NCI-H526 (cell line): Measurements from ENCODE around the gene COPG2.
"Not testable (repeated sequence)": the region's sequence is repeated elsewhere in the genome, so short reads cannot be mapped to it uniquely, and the experiment has no call there.

Source experiments
- DNase-seq, 2 experiments: peaks; one replicate each; lab custom pipeline; 2025; lab: John Stamatoyannopoulos, UW

The COPG2 gene

DNA sequence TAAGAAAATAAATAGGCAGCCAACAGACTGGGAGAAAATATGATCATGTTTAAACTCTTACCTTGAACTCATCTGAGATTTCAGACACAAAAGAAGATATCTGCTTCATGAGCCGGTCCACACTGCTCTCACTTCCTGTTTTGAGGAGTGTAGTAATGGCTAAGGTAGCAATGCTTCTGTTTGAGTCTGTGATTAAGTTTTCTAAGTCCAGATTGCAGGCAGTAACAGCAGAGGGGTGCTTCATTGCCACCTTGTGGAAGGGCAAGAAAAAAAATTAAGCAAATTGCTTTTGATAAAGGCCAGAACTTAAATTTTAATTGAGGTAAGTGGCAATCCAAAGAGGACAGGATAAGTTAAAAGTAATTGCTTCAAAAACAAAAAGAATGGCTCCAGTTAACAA lies 107.6 kb downstream of the COPG2 start:
- DNase-seq: no peak

- DNase-seq: no peak
Observed at GRCh38 chr7:130559184-130559583, 109.4 kb downstream of the COPG2 start.

DNA sequence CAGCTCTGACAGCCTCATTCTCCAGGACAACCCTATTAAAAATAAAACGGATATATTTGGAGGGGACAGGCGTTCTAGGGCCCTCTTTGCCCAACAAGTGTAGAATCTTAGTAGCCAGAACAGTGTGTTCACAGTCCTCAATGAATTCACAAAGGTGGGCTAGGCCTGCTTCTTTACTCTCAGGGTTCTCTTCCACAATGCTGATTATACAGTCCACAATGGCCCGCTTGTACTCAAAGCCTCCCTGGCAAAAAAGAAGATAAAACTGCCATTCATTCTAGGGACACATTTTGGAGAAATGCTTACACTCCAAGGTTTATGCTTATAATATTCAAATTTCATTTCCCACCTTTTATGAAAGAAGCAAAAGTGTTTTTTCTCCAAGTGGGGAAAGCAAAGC lies 114.1 kb downstream of the COPG2 start:
- no peak for DNase-seq

DNA sequence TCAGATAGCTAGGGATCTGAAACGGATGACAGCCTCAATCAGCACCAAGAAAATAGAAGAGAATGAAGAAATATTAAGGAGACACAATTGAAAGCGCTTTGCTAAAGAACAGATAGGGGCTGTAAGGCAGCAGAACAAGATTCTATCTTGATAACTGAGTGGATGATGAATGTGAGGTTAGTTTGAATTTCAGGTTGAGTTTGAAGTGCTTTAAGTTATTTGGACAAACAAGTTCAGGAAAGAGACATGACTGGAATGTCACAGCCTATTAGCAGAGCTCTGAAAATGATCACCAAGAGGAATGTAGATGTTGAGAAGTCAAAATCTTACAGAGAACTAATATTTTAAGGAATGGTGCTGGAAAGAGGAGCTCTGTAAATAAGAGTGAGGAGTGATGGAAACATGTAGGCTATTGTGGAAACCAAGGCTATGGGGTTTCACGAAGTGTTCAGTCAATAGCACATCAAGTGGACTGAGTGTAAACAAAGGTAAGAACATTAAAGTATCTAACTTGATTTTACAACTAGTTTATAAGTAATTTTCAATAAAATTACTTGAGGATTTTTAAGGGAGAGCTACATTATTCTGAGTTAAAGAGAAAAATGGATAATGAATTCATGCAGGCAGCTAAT lies 115.0 kb downstream of the COPG2 start:
- DNase-seq: no peak

GRCh38 chr7:130544356-130544755 lies 124.2 kb downstream of the COPG2 start:
- DNase-seq: no peak

DNA sequence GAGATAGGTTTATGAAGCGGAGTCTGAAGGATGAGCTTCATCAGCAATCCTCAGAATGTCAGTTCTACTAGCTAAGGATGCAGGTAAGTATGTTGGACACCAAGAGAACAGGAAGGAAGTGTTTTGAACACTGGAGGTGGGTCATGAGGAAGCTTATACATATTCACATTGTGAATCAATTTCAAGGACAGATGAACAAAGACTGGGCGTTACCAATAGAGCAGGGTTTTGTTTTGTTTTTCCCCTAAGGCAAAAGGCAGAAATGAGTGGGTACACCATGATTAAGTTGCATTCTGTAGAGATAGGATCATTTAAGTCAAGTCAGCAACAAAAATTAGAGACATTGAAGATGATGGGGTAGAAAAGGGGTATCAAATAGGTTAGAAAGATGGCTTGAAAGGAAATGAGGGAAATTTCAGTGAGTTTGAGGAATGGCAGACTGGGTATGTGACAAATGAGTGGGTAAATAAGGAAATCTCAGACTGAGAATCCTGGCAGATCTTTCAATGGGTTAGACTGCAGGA lies 125.0 kb downstream of the COPG2 start:
- no peak for DNase-seq

DNA sequence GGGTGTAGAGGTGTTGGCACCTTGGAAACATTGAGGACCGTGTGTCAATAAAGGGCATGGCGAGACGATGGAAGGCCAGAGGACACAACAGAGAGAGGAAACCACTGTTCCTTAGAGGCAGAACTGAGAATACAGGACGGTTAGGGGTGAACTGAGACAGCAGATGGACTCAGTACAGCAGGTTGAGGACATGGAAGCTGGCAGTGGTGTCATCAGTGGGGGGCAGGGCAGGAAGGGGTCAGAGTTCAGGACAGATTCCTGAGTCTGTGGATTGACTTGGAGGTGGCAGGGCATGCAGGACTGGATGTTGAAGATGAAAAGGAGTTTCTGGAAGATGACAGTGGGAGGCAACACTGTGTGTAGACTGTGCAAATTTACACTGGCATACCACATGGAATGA lies 126.3 kb downstream of the COPG2 start:
- DNase-seq: not testable (repeated sequence)

- DNase-seq: not testable (repeated sequence)
Observed at GRCh38 chr7:130541287-130541686, 127.3 kb downstream of the COPG2 start.

DNA sequence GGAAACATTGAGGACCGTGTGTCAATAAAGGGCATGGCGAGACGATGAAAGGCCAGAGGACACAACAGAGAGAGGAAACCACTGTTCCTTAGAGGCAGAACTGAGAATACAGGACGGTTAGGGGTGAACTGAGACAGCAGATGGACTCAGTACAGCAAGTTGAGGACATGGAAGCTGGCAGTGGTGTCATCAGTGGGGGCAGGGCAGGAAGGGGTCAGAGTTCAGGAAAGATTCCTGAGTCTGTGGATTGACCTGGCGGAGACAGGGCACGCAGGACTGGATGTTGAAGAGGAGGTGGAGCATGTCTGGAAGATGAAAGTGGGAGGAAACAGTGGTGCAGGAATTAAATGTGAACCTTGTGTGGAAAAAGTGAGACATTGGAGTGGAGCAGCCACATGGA lies 130.7 kb downstream of the COPG2 start:
- DNase-seq: not testable (repeated sequence)

- DNase-seq: no peak
Observed at GRCh38 chr7:130529417-130529816, 139.1 kb downstream of the COPG2 start.

DNA sequence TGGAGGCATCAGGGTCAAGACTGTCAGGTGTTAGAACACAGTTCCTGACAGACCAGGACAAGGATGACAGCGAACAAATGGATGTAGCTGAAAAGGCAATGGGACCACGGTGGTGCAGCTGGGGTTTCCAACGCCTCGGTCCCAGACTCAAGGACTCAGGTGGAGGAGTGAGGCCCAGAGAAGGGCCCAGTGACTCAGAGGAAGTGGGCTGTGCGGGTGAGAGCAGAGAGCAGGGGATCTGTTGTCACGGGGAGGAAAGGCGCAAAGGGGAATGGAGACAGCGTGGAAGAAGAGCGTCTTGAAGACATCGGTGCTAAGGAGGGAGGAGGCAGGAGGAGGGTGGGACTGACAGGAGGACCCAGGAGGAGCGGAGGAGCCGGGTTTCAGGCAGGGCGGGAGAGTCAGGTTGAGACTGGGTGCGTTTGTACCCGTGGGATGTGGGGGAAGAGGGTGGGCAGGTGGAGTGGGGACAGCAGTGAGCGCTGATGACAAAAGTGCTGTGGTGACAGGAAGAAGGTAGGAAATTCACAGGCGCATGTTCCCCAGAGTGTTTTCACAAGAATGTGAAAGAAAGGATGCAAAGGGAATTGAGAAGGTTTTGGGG lies 140.7 kb downstream of the COPG2 start:
- not testable (repeated sequence) for DNase-seq

- DNase-seq: no peak
Observed at GRCh38 chr7:130524628-130525027, 143.9 kb downstream of the COPG2 start.

DNA sequence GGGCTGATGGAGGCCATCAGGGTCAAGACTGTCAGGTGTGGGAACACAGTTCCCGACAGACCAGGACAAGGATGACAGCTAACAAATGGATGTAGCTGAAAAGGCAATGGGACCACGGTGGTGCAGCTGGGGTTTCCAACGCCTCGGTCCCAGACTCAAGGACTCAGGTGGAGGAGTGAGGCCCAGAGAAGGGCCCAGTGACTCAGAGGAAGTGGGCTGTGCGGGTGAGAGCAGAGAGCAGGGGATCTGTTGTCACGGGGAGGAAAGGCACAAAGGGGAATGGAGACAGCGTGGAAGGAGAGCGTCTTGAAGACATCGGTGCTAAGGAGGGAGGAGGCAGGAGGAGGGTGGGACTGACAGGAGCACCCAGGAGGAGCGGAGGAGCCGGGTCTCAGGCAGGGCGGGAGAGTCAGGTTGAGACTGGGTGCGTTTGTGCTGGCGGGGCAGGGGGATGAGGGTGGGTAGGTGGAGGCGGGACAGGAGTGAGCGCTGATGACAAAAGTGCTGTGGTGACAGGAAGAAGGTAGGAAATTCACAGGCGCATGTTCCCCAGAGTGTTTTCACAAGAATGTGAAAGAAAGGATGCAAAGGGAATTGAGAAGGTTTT lies 144.9 kb downstream of the COPG2 start:
- DNase-seq: not testable (repeated sequence)

DNA sequence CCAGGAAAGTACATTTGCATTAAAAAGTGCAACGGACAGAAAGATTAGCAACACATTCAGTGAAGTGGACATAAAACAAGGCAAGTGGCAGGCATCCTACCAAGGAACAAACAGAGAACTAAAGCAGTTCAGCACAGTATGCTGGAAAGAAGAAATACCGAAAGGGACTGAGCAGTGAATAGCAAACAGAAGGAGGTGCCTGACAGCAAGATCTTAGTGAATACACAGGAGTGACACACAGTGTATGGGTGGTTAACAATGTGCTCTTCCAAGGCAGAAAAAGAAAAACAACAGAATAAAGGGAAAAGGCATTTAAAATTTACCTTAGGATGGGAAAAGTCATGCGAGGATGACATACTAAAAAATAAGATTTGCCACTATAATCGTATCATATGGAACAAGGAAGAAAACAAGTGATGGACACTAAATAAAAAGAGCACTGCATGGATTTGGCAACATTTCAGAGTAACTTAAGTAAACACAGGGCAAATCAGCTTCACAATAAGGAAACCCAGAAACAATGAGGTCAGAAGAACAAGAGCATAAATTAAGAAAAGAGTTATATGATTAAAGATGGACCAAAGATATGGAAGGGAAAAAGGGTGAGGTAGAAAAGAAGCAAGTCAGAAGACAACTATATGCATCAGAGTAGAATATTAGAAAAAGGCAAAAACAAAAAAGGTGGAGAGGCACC lies 147.1 kb downstream of the COPG2 start:
- DNase-seq: no peak

DNA sequence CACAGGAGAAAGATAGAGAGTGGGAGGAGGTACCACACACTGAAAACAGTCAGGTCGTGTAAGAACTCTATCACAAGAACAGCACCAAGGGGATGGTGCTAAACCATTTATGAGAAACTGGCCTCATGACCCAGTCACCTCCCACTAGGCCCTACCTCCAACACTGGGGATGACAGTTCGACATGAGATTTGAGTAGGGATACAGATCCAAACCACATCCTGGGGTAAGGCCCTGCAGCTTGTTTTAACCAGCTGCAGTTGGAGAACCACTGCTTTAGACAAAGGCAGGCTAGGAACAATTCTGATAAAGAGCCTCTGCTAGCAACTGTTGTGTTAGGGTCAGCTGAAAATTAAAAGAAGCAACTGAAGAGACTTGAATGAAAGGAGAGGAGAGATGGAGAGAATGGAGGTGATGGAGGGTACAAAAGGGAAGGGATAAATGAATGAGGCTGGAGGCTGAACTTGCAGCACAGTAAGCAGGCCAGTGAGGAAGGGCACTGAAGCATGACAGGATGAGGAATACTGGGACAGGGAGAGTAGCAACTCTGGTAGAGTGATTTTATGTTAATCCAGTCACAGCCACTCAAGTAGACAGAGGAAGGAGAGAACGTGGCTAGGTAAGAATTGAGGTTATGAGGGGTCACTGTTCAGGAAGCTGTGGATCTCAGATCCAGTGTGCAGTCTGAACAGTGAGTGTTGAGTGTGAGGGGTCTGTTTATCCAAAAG lies 153.1 kb downstream of the COPG2 start:
- DNase-seq: no peak

GRCh38 chr7:130513447-130513846 lies 155.1 kb downstream of the COPG2 start:
- DNase-seq: no peak

- not testable (repeated sequence) for DNase-seq
Observed at GRCh38 chr7:130512038-130512437, 156.5 kb downstream of the COPG2 start.

DNA sequence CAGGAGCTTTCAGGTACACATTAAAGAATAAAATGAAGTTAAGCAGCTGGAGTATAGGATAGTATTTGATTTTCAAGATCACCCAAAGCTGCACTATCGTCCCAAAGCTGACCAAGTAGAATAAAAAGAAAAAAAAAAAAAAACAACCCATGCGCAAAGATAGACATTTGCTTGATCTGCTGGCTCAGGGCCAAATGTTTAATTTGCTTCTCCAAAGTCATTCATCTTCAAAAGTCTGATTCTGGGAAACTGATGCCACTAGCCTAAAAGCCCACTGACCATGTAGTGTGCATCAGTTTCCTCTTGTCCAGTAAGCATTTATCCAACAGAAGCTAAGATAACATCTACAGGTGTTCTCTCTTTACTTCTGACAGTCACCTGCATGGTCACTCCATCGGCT lies 162.2 kb downstream of the COPG2 start:
- DNase-seq: no peak

DNA sequence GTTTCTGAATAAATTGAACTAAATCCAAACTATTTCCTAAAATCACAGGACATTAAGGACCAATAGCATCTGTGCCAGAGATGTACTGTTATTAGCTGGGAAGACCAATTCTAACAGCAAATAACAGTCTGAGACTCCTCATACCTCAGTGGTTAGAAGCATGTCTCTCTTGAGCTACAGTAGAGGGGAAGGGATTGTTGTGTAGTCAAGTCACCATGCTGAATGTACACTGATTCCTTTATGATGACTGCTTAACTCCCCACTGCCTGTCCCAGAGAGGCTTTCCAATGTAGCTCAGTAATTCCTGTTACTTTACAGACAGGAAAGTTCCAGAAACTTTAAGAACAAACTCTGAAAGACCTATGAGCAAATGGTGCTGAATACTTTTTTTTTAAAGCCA lies 162.8 kb downstream of the COPG2 start:
- no peak for DNase-seq

GRCh38 chr7:130500910-130501309 lies 167.6 kb downstream of the COPG2 start:
- no peak for DNase-seq

- no peak for DNase-seq
Observed at GRCh38 chr7:130500463-130500862, 168.1 kb downstream of the COPG2 start.

GRCh38 chr7:130494431-130494858 lies 174.1 kb downstream of the COPG2 start:
- no peak for DNase-seq
